ENCODE measurements around the gene GNA12.
"Not testable (repeated sequence)": the region's sequence is repeated elsewhere in the genome, so short reads cannot be mapped to it uniquely, and the experiment has no call there.

GNA12 gene

DNA sequence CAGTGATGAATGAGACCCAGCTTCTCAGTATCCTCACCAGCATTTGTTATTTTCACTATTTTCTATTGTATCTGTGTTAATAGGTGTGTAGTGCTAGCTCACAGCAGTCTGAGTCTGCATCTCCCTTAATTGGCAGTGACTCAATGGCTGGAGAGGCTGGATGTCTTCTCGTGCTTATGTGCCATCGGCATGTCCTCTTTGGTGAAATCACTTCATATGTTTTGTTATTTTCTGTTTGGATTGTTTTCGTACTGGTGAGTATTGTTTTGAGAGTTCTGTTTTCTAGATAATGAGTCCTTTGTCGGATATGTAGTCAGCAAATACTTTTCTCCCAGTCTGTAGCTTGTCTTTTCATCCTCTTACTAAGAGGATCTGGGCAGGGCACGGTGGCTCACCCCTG is 90.0 kb downstream of the GNA12 start:
- peaks cover 26% of the 10 kb centered on the region for H3K4me1 ChIP-seq (ENCODE audit: control insufficient read depth, insufficient read depth, low read length)
- no peaks in the 10 kb centered on the region for H3K9me3 ChIP-seq (replicated peaks; ENCODE audit: low read length)
- no peak overlapping the region for H3K4me2 ChIP-seq (ENCODE audit: low read length)
- no peak overlapping the region for H3K4me3 ChIP-seq (ENCODE audit: low read length)
- H3K36me3 ChIP-seq (ENCODE audit: insufficient read depth, low read length), result no peaks in the 10 kb centered on the region
- no peaks in the 10 kb centered on the region for H3K27me3 ChIP-seq (ENCODE audit: control insufficient read depth, insufficient read depth, low read length)
- H3K9ac ChIP-seq (ENCODE audit: low read depth, low read length), result no peak overlapping the region

DNA sequence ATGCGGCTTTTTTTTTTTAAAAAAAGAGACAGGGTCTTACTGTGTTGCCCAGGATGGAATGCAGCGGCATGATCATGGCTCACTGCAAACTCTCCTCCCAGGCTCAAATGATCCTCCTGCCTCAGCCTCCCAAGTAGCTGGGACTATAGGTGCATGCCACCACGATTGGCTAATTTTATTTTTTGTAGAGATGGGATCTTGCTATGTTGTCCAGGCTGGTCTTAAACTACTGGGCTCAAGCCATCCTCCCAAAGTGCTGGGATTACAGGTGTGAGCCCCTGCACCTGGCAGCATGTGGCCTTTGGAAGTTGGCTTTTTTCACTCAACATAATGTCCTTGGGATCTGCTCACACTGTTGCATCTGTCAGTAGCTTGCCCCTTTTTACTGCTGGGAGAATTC is 91.0 kb downstream of the GNA12 start:
- peaks cover 17% of the 10 kb centered on the region for H3K4me1 ChIP-seq (ENCODE audit: control insufficient read depth, insufficient read depth, low read length)
- H3K27me3 ChIP-seq (ENCODE audit: control insufficient read depth, insufficient read depth, low read length), result no peaks in the 10 kb centered on the region
- H3K4me3 ChIP-seq (ENCODE audit: low read length), result no peak overlapping the region
- no peaks in the 10 kb centered on the region for H3K36me3 ChIP-seq (ENCODE audit: insufficient read depth, low read length)
- no peak overlapping the region for H3K9ac ChIP-seq (ENCODE audit: low read depth, low read length)
- H3K4me2 ChIP-seq (ENCODE audit: low read length), result no peak overlapping the region
- no peaks in the 10 kb centered on the region for H3K9me3 ChIP-seq (replicated peaks; ENCODE audit: low read length)

- H3K27me3 ChIP-seq (ENCODE audit: control insufficient read depth, insufficient read depth, low read length), result no peaks in the 10 kb centered on the region
- H3K4me1 ChIP-seq (ENCODE audit: control insufficient read depth, insufficient read depth, low read length), result no peaks in the 10 kb centered on the region
- no peaks in the 10 kb centered on the region for H3K36me3 ChIP-seq (ENCODE audit: insufficient read depth, low read length)
- H3K4me2 ChIP-seq (ENCODE audit: low read length), result no peak overlapping the region
- H3K4me3 ChIP-seq (ENCODE audit: low read length), result no peak overlapping the region
- no peaks in the 10 kb centered on the region for H3K9me3 ChIP-seq (replicated peaks; ENCODE audit: low read length)
- no peak overlapping the region for H3K9ac ChIP-seq (ENCODE audit: low read depth, low read length)
Observed at GRCh38 chr7:2751086-2751485, 93.0 kb downstream of the GNA12 start.

GRCh38 chr7:2750004-2750407 is 94.1 kb downstream of the GNA12 start:
- Histone ChIP-seq H3K9ac (ENCODE audit: low read depth, low read length) (no peak overlapping the region), H3K27me3 (ENCODE audit: control insufficient read depth, insufficient read depth, low read length) (no peaks in the 10 kb centered on the region), H3K4me2 (ENCODE audit: low read length) (no peak overlapping the region), H3K4me1 (ENCODE audit: control insufficient read depth, insufficient read depth, low read length) (no peaks in the 10 kb centered on the region), H3K36me3 (ENCODE audit: insufficient read depth, low read length) (no peaks in the 10 kb centered on the region), H3K9me3 (replicated peaks; ENCODE audit: low read length) (no peaks in the 10 kb centered on the region), H3K4me3 (ENCODE audit: low read length) (no peak overlapping the region)

DNA sequence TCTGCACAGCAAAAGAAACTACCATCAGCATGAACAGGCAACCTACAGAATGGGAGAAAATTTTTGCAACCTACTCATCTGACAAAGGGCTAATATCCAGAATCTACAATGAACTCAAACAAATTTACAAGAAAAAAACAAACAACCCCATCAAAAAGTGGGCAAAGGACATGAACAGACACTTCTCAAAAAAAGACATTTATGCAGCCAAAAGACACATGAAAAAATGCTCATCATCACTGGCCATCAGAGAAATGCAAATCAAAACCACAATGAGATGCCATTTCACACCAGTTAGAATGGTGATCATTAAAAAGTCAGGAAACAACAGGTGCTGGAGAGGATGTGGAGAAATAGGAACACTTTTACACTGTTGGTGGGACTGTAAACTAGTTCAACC is 95.4 kb downstream of the GNA12 start:
- H3K4me3 ChIP-seq (ENCODE audit: low read length); H3K9me3 ChIP-seq (replicated peaks; ENCODE audit: low read length); H3K4me2 ChIP-seq (ENCODE audit: low read length); H3K36me3 ChIP-seq (ENCODE audit: insufficient read depth, low read length); H3K9ac ChIP-seq (ENCODE audit: low read depth, low read length); H3K4me1 ChIP-seq (ENCODE audit: control insufficient read depth, insufficient read depth, low read length); H3K27me3 ChIP-seq (ENCODE audit: control insufficient read depth, insufficient read depth, low read length): not testable (repeated sequence)

GRCh38 chr7:2743523-2744185 is 100.5 kb downstream of the GNA12 start:
- not testable (repeated sequence) for H3K36me3 ChIP-seq (ENCODE audit: insufficient read depth, low read length); H3K9me3 ChIP-seq (replicated peaks; ENCODE audit: low read length); H3K27me3 ChIP-seq (ENCODE audit: control insufficient read depth, insufficient read depth, low read length); H3K9ac ChIP-seq (ENCODE audit: low read depth, low read length); H3K4me3 ChIP-seq (ENCODE audit: low read length); H3K4me1 ChIP-seq (ENCODE audit: control insufficient read depth, insufficient read depth, low read length); H3K4me2 ChIP-seq (ENCODE audit: low read length)

DNA sequence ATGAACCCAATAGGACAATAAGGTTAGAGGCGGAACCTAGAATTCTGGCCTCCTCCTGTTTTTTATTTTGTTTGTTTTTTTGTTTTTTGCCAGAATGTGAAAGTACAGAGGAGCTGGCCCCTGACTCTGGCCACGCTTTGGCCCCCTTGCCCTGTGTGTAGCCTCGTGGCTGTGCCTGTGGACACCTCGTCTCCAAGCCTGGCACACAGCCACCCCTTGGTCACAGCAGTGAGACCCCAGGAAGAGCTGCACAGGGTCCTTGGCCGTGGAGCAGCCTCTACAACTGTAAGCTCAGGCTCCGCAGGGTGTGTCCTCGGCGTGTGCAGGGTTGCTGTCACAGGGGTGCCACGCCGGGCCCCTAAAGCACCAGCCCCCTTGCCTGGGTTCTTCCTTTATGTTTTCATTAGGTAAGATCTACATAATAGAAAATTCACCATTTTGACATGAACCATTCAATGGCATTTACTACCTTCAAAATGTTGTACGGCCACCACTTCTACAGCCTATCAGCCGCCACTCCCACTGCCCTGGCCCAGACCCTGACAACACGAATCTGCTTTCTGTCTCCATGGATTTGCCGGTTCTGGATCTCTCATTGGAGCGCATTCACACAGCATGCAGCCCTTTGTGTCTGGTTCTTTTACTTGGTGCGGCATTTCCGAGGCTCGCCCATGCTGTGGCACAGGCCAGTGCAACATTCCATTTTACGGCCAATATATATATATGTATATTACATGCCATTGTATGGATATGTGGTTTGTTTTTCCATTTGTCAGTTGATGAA is 105.2 kb downstream of the GNA12 start:
- H3K4me3 ChIP-seq (ENCODE audit: low read length), result no peak overlapping the region
- no peak overlapping the region for H3K9ac ChIP-seq (ENCODE audit: low read depth, low read length)
- H3K4me2 ChIP-seq (ENCODE audit: low read length), result no peak overlapping the region
- no peaks in the 10 kb centered on the region for H3K27me3 ChIP-seq (ENCODE audit: control insufficient read depth, insufficient read depth, low read length)
- no peaks in the 10 kb centered on the region for H3K9me3 ChIP-seq (replicated peaks; ENCODE audit: low read length)
- peaks cover 3% of the 10 kb centered on the region for H3K36me3 ChIP-seq (ENCODE audit: insufficient read depth, low read length)
- peaks cover 11% of the 10 kb centered on the region for H3K4me1 ChIP-seq (ENCODE audit: control insufficient read depth, insufficient read depth, low read length)

DNA sequence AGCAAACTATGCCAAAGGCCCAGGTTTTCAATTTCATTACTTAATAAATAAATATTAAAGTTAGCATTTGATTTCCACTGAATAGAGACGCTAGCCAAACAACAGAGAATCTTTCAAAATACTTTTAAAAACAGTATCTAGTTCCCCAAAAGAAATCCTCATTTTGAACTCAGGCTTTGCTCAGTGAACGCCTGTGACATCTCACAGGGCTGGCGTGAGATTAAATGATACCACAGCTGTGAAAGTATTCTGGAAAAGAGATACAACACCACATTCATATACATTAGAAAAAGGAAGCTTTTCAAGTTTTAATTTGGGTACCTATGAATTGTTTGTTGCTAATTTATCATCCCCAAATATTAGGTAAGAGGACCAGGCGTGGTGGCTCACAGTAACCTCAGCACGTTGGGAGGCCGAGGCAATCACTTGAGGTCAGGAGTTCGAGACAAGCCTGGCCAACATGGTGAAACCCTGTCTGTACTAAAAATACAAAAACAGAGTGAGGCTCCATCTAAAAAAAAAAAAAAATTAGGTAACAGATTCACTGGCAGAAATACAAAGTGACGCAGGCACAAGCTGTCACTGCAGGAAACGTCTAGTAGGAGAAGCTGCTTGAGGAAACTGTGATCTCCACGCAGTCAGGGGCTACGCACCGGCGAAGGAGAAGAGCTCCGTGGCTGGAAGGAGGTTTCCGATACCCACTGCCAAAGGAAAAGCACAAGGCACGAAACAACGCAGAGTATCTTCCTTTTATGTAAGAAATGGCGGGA is 106.2 kb downstream of the GNA12 start:
- H3K9me3 ChIP-seq (replicated peaks; ENCODE audit: low read length), result no peaks in the 10 kb centered on the region
- H3K4me1 ChIP-seq (ENCODE audit: control insufficient read depth, insufficient read depth, low read length), result peaks cover 18% of the 10 kb centered on the region
- no peak overlapping the region for H3K4me3 ChIP-seq (ENCODE audit: low read length)
- peaks cover 3% of the 10 kb centered on the region for H3K36me3 ChIP-seq (ENCODE audit: insufficient read depth, low read length)
- no peak overlapping the region for H3K9ac ChIP-seq (ENCODE audit: low read depth, low read length)
- H3K27me3 ChIP-seq (ENCODE audit: control insufficient read depth, insufficient read depth, low read length), result no peaks in the 10 kb centered on the region
- no peak overlapping the region for H3K4me2 ChIP-seq (ENCODE audit: low read length)

- not testable (repeated sequence) for H3K4me3 ChIP-seq (ENCODE audit: low read length); H3K9ac ChIP-seq (ENCODE audit: low read depth, low read length); H3K36me3 ChIP-seq (ENCODE audit: insufficient read depth, low read length); H3K9me3 ChIP-seq (replicated peaks; ENCODE audit: low read length); H3K4me2 ChIP-seq (ENCODE audit: low read length); H3K27me3 ChIP-seq (ENCODE audit: control insufficient read depth, insufficient read depth, low read length)
- peaks cover 21% of the 10 kb centered on the region for H3K4me1 ChIP-seq (ENCODE audit: control insufficient read depth, insufficient read depth, low read length)
Observed at GRCh38 chr7:2737005-2737743, 106.9 kb downstream of the GNA12 start.

GRCh38 chr7:2736411-2736914 is 107.6 kb downstream of the GNA12 start:
- Histone ChIP-seq H3K27me3 (ENCODE audit: control insufficient read depth, insufficient read depth, low read length) (no peaks in the 10 kb centered on the region), H3K4me3 (ENCODE audit: low read length) (no peak overlapping the region), H3K9ac (ENCODE audit: low read depth, low read length) (no peak overlapping the region), H3K4me1 (ENCODE audit: control insufficient read depth, insufficient read depth, low read length) (peaks cover 21% of the 10 kb centered on the region), H3K36me3 (ENCODE audit: insufficient read depth, low read length) (peaks cover 3% of the 10 kb centered on the region), H3K9me3 (replicated peaks; ENCODE audit: low read length) (no peaks in the 10 kb centered on the region), H3K4me2 (ENCODE audit: low read length) (no peak overlapping the region)

DNA sequence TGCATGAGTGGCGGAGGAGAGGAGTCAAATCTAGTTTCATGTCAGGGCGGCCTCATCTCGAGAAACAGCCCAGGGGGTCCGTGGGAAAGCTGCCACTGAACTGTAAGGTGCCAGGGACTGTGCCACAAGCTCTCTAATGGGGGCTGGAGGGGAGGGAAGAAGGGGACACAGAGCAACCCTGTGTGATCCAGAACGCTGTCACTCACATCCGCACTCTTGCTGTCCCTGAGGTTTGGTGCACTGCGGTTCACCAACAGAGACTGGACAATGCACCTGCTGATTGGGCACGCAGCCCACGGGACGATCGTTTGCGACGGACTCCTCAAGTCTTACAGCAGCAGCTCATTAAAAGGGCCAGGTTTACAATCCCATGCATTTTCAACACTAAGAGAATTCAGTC is 108.4 kb downstream of the GNA12 start:
- H3K27me3 ChIP-seq (ENCODE audit: control insufficient read depth, insufficient read depth, low read length), result no peaks in the 10 kb centered on the region
- H3K9me3 ChIP-seq (replicated peaks; ENCODE audit: low read length), result no peaks in the 10 kb centered on the region
- no peak overlapping the region for H3K4me3 ChIP-seq (ENCODE audit: low read length)
- H3K4me1 ChIP-seq (ENCODE audit: control insufficient read depth, insufficient read depth, low read length), result peaks cover 21% of the 10 kb centered on the region
- peaks cover 10% of the 10 kb centered on the region for H3K36me3 ChIP-seq (ENCODE audit: insufficient read depth, low read length)
- no peak overlapping the region for H3K9ac ChIP-seq (ENCODE audit: low read depth, low read length)
- H3K4me2 ChIP-seq (ENCODE audit: low read length), result no peak overlapping the region
